ENCODE measurements around the gene CAMK1D. TPM values are rescaled to one million over a fixed set of nuclear protein-coding genes. Genes with fewer than 3 reads are reported as not detected.

The CAMK1D gene
- total and polyA plus RNA-seq, 10 of the 15 experiments (the other 5 are each of a cell fraction or from before 2014, with no cell fraction given): 2.1 to 35.5 (median 14.7) TPM

- Histone ChIP-seq H3K4me3 (no peak overlapping the region), H3K27ac (ENCODE audit: control insufficient read depth, insufficient read depth) (no peak overlapping the region), H3K79me2 (ENCODE audit: control insufficient read depth, insufficient read depth, low read length) (no peaks in the 10 kb centered on the region), H3K36me3 (ENCODE audit: control insufficient read depth in 2 of 2, insufficient read depth in 2 of 2, low read length in 1 of 2) (no peaks in the 10 kb centered on the region; a peak in 1 of 4 replicates), H4K20me1 (ENCODE audit: control insufficient read depth, insufficient read depth) (no peaks in the 10 kb centered on the region), H3K4me1 (ENCODE audit: control insufficient read depth, insufficient read depth, low read length) (no peaks in the 10 kb centered on the region), H3K27me3 (replicated peaks in 1 of 2; ENCODE audit: control insufficient read depth in 2 of 2, insufficient read depth in 2 of 2, low read length in 1 of 2) (no peaks in the 10 kb centered on the region), H3K9me3 (replicated peaks; ENCODE audit: control insufficient read depth, insufficient read depth, low read length) (no peaks in the 10 kb centered on the region; the same call in 2 of the 3 replicates), H3K4me2 (ENCODE audit: control insufficient read depth, insufficient read depth) (no peak overlapping the region), H3K9ac (ENCODE audit: control insufficient read depth, insufficient read depth, low read length) (no peak overlapping the region), H2AFZ (ENCODE audit: control insufficient read depth, low read depth, low read length) (no peak overlapping the region)
- in situ Hi-C loops (cut with MboI) (no loop called here), intact Hi-C loops (cut with micrococcal nuclease; ENCODE audit: unreplicated experiment) (no loop called here)
- ChIA-PET POLR2A (interaction anchor here (0.6 kb wide), 1 partner anchor 166 kb away, joined by 3 read pairs; no protein-coding TSS in a partner anchor), CTCF (interaction anchor here (1.5 to 1.6 kb wide), 2 partner anchors 11 to 28 kb away, joined by 4 read pairs; no protein-coding TSS in a partner anchor), RAD21 (ENCODE audit: unreplicated experiment) (interaction anchor here (0.8 to 1.3 kb wide), 2 partner anchors 11 to 28 kb away, joined by 3 read pairs; no protein-coding TSS in a partner anchor), SMC1A (ENCODE audit: uncharacterized antibody, unreplicated experiment) (interaction anchor here (0.6 to 1.3 kb wide), 3 partner anchors 14 to 748 kb away, joined by 3 to 5 read pairs (median 3); no protein-coding TSS in a partner anchor)
- WGBS (ENCODE audit: insufficient coverage, insufficient replicate concordance, low lambda C conversion rate, missing lambda C conversion rate): 100% methylated on average over 2 of the region's 2 CpGs
- FAIRE-seq: no peak
- BruUV-seq (replicated peaks): no TSS peak
- no peak for DNase-seq (ENCODE audit: low read depth, low spot score)
- no peak for ATAC-seq
- TF ChIP-seq REST (IDR thresholded peaks at IDR 0.05; ENCODE audit: low read depth, low read length): no peak
- TF ChIP-seq BCLAF1 (IDR thresholded peaks at IDR 0.05): no peak
- TF ChIP-seq BRCA1 (IDR thresholded peaks at IDR 0.05; ENCODE audit: low read depth, low read length): no peak
- TF ChIP-seq E4F1 (IDR thresholded peaks at IDR 0.05; ENCODE audit: borderline replicate concordance, partially characterized antibody): no peak
- TF ChIP-seq ZBTB4 (CRISPR knock-in tag; IDR thresholded peaks at IDR 0.05): no peak
- no peak for TF ChIP-seq SREBF2 (IDR thresholded peaks at IDR 0.05; ENCODE audit: low read length)
- TF ChIP-seq CHD1 (IDR thresholded peaks at IDR 0.05; ENCODE audit: low read depth, low read length): no peak
- TF ChIP-seq CBX5 (IDR thresholded peaks at IDR 0.05; ENCODE audit: low read depth): no peak
- no peak for TF ChIP-seq MTA2 (IDR thresholded peaks at IDR 0.05; ENCODE audit: low read depth)
- no peak for TF ChIP-seq MXI1 (IDR thresholded peaks at IDR 0.05; ENCODE audit: low read depth, low read length)
- TF ChIP-seq PML (IDR thresholded peaks at IDR 0.05; ENCODE audit: low read length): no peak
- TF ChIP-seq CHD4 (IDR thresholded peaks at IDR 0.05): no peak
Observed at GRCh38 chr10:12628153-12628552, 278.8 kb downstream of the CAMK1D start.

Measured in GM12878 (cell line).